ENCODE data around the gene UBE2N.
A peak's percentile ranks its signal among the peaks of the same experiment; 100 is the strongest.

UBE2N gene

GRCh38 chr12:93441617-93442410 is at the start of gene UBE2N:
Gene UBE2N, minus strand, starts transcription at chr12:93441947. Its CDS starts 63 bp downstream, at chr12:93441884.
- TF ChIP-seq JUND (IDR thresholded peaks at IDR 0.05; ENCODE audit: low read depth): no peak
- peak; percentile 89 to 99 for DNase-seq (ENCODE audit: low read depth in 1 of 2, low spot score in 1 of 2)
- in situ Hi-C loops (cut with HindIII; ENCODE audit: low pct_unique_long_range_greater_than_20kb, low sequenced_read_pairs): no loop called here

- no peak for TF ChIP-seq JUND (IDR thresholded peaks at IDR 0.05; ENCODE audit: low read depth)
- in situ Hi-C loops (cut with HindIII; ENCODE audit: low pct_unique_long_range_greater_than_20kb, low sequenced_read_pairs): no loop called here
Measured at GRCh38 chr12:93484315-93484981, 42.7 kb upstream of the UBE2N start.

GRCh38 chr12:93483151-93483807 is 41.5 kb upstream of the UBE2N start:
- no peak for TF ChIP-seq JUND (IDR thresholded peaks at IDR 0.05; ENCODE audit: low read depth)
- in situ Hi-C loops (cut with HindIII; ENCODE audit: low pct_unique_long_range_greater_than_20kb, low sequenced_read_pairs): no loop called here
- no peak for DNase-seq (ENCODE audit: low read depth in 1 of 2, low spot score in 1 of 2)

More at GRCh38 chr12:93484315-93484981, 42.7 kb upstream of the UBE2N start:
- DNase-seq (ENCODE audit: low read depth in 1 of 2, low spot score in 1 of 2): peak in 1 of 2 experiments; percentile 60

GRCh38 chr12:93482721-93483120 is 41.0 kb upstream of the UBE2N start:
- no peak for DNase-seq (ENCODE audit: low read depth in 1 of 2, low spot score in 1 of 2)
- in situ Hi-C loops (cut with HindIII; ENCODE audit: low pct_unique_long_range_greater_than_20kb, low sequenced_read_pairs): no loop called here
- no peak for TF ChIP-seq JUND (IDR thresholded peaks at IDR 0.05; ENCODE audit: low read depth)

GRCh38 chr12:93476555-93476954 is 34.8 kb upstream of the UBE2N start:
- no peak for TF ChIP-seq JUND (IDR thresholded peaks at IDR 0.05; ENCODE audit: low read depth)
- in situ Hi-C loops (cut with HindIII; ENCODE audit: low pct_unique_long_range_greater_than_20kb, low sequenced_read_pairs): no loop called here
- DNase-seq (ENCODE audit: low read depth in 1 of 2, low spot score in 1 of 2): no peak

GRCh38 chr12:93469386-93469785 is 27.6 kb upstream of the UBE2N start:
- in situ Hi-C loops (cut with HindIII; ENCODE audit: low pct_unique_long_range_greater_than_20kb, low sequenced_read_pairs): no loop called here
- no peak for DNase-seq (ENCODE audit: low read depth in 1 of 2, low spot score in 1 of 2)
- TF ChIP-seq JUND (IDR thresholded peaks at IDR 0.05; ENCODE audit: low read depth): no peak

DNA sequence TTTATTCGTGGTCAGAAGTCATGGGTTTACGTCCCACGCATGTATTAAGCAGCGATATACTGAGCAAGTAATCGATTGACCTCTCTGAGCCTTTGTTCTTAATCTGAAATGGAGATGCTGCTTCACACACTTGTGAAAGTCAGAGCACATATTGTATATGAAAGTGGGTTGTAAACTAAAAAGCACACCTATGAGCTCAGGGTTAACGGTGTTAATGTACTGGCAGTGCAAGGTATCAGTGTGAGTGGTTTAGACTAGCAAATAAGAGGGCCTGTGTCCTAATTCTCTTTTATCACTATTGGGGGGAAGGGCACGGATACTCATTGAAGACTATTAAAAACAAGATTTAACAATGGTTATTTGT is 26.2 kb upstream of the UBE2N start:
- in situ Hi-C loops (cut with HindIII; ENCODE audit: low pct_unique_long_range_greater_than_20kb, low sequenced_read_pairs): no loop called here
- DNase-seq (ENCODE audit: low read depth in 1 of 2, low spot score in 1 of 2): no peak
- no peak for TF ChIP-seq JUND (IDR thresholded peaks at IDR 0.05; ENCODE audit: low read depth)

DNA sequence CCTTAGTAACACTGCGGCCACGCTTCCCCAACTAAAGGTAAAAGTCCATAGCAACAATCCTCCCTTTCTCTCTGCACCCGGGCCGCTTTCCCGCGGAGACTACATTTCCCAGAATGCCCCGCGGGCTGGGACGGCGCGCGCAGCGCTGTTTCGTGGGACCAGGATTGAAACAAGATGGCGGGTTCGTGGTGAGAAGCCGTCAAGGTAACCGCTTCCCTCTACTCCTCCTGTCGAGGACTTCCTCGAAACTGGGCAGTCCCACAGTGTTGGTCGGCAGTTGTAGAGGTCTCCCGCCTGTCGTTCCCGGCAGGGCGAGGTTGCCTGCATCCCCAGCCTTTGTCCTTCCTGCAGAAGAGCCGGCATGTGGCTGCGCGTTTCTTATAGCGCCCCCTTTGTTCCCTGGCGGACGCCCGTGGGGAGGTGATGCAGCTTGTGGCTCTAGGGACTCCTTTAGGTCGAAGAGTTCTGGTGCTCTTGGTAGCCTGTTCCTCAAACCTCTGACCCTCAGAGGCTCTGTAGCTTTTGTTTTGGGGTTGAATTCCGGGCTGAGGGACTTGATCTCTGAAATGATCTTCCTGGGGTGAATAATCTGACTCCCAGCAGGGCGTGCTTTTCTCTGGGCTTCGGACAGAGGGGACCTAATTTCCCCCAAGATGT is 25.7 kb upstream of the UBE2N start, which contains the start of gene MRPL42:
TSS of gene MRPL42 (plus strand) at position 164 of the 657 bp plus-strand sequence. CDS start 1,772 bp downstream, outside the sequence.
- peak; percentile 41 to 97 for DNase-seq (ENCODE audit: low read depth in 1 of 2, low spot score in 1 of 2)
- in situ Hi-C loops (cut with HindIII; ENCODE audit: low pct_unique_long_range_greater_than_20kb, low sequenced_read_pairs): no loop called here
- TF ChIP-seq JUND (IDR thresholded peaks at IDR 0.05; ENCODE audit: low read depth): no peak

- no peak for TF ChIP-seq JUND (IDR thresholded peaks at IDR 0.05; ENCODE audit: low read depth)
- DNase-seq (ENCODE audit: low read depth in 1 of 2, low spot score in 1 of 2): no peak
- in situ Hi-C loops (cut with HindIII; ENCODE audit: low pct_unique_long_range_greater_than_20kb, low sequenced_read_pairs): no loop called here
Measured at GRCh38 chr12:93466625-93467350, 25.0 kb upstream of the UBE2N start.

- no peak for DNase-seq (ENCODE audit: low read depth in 1 of 2, low spot score in 1 of 2)
- in situ Hi-C loops (cut with HindIII; ENCODE audit: low pct_unique_long_range_greater_than_20kb, low sequenced_read_pairs): no loop called here
- TF ChIP-seq JUND (IDR thresholded peaks at IDR 0.05; ENCODE audit: low read depth): no peak
Measured at GRCh38 chr12:93465841-93466240, 24.1 kb upstream of the UBE2N start.

GRCh38 chr12:93461503-93461902 is 19.8 kb upstream of the UBE2N start:
- no peak for DNase-seq (ENCODE audit: low read depth in 1 of 2, low spot score in 1 of 2)
- in situ Hi-C loops (cut with HindIII; ENCODE audit: low pct_unique_long_range_greater_than_20kb, low sequenced_read_pairs): no loop called here
- no peak for TF ChIP-seq JUND (IDR thresholded peaks at IDR 0.05; ENCODE audit: low read depth)

DNA sequence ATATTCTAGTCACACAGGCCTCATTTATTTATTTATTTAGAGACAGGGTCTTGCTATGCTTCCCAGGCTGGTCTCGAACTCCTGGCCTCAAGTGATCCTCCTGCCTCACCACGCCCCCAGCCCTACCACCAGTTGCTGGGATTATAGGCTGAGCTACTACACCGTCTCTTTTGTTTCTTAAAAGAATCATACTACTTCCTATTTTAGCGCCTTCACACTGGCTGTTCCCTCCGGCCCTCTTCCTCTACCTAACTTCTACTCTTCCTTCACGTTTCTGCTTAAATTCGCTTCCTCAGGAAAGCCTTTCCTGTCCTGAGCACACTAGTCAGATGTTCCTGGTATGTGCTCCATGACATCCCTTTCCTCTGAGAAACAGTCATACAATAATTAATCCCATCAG is 19.2 kb upstream of the UBE2N start:
- no peak for TF ChIP-seq JUND (IDR thresholded peaks at IDR 0.05; ENCODE audit: low read depth)
- in situ Hi-C loops (cut with HindIII; ENCODE audit: low pct_unique_long_range_greater_than_20kb, low sequenced_read_pairs): no loop called here

More for the DNA sequence above, 19.2 kb upstream of the UBE2N start:
- DNase-seq (ENCODE audit: low read depth in 1 of 2, low spot score in 1 of 2): no peak
